Fibroblast of gingiva (primary cell): ENCODE results near the gene KRTAP10-7.
"Not testable (repeated sequence)": the region's sequence is repeated elsewhere in the genome, so short reads cannot be mapped to it uniquely, and the experiment has no call there.

ENCODE experiments used
- DNase-seq: peaks from one replicate; pipeline ENCODE4 v3.0.0-alpha.2; 2011; ENCODE audit warnings: low read depth

KRTAP10-7 gene

DNA sequence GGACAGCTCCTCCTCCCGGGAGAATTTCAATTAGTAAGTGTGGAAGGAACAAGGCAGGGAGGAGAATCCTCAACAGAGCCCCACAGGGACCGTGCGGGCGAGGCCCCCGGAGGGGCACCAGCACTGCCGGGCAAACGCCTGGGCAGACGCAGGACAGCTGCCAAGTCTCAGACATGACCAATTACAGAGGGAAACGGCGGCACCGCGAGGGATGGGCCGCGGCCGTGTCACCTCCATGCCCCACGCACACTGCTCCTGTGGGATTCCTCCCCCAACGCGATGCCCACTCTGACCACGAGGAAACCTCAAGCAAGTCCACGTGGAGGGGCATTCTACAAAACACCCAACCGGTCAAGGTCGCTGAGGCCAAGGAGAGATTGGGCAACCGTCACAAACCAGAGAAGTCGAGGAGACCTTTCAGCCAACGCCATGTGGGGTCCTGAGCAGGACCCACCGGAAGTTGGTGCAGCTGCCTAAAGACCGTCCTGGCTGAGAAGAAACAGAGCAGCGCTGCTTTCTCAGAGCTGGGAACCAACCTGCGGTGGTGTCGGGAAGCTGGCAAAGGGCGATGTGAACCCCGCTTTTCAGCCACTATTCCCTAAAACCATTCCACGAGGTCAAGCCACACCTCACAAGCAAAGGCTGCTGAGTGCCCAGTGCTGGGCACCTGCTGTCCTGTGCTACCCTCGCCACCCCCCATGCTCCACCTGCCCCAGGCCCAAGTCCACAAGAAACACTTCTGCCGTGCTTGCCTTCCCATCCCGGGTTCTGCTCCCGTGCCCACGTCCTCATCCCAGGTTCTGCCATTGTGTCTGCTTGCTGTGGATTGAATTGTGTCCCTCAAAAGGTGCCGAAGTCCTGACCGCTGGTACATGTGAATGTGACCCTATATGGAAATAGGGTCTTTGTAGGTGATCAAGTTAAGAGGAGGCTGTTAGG is 28.3 kb upstream of the KRTAP10-7 start:
- DNase-seq, result no peak

DNA sequence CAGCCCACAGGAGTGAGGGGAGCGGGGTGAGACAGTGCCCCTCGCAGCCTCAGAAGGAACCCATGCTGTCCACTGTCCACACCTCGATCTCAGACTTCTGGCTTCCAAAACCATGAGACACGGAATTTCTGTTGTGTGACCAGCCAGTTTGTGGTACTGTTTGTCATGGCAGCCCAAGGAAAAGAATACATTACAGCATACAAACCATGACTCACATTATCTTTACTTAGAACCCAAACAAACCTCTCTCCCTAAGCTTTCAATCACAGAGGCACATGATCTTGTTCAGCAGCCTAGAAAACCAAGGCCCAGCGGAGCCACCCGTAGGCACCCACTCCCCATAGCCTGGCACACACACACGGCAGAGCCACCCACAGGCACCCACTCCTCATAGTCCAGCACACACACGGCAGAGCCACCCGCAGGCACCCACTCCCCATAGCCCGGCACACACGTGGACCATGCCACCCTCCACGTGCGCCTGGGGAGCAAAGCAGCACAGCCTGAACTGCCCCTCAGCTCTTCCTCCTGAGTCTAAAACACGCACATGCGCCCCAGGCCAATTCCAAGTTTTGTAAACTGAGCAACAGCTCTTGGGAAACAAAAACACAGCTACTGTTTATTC is 27.3 kb upstream of the KRTAP10-7 start:
- DNase-seq, result no peak

GRCh38 chr21:44573630-44574456 is 26.6 kb upstream of the KRTAP10-7 start, which contains the start of gene KRTAP10-4:
Gene KRTAP10-4, plus strand, starts transcription at chr21:44573729. Its CDS starts 30 bp downstream, at chr21:44573759.
- DNase-seq, result not testable (repeated sequence)

DNA sequence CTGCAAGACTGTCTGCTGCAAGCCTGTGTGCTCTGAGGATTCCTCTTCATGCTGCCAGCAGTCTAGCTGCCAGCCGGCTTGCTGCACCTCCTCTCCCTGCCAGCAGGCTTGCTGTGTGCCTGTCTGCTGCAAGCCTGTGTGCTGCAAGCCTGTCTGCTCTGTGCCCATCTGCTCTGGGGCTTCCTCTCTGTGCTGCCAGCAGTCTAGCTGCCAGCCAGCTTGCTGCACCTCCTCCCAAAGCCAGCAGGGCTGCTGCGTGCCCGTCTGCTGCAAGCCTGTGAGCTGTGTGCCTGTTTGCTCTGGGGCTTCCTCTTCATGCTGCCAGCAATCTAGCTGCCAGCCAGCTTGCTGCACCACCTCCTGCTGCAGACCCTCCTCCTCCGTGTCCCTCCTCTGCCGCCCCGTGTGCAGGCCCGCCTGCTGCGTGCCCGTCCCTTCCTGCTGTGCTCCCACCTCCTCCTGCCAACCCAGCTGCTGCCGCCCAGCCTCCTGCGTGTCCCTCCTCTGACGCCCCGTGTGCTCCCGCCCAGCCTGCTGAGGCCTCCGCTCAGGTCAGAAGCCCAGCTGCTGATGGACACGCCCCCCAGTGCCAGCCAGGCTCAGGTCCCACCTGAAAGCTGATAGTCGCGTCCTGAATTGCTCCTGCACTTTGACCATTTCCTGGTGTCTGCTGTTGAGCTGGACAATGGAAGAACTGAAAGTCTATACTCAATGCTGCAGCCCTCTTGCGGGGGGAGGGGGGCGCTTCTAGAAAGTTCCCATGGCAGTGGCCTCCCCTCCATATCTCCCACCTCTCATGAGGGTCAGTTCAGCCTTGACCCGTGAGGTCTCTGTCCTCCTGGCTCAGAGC is 25.7 kb upstream of the KRTAP10-7 start:
- DNase-seq, result no peak

GRCh38 chr21:44575307-44576024 is 24.9 kb upstream of the KRTAP10-7 start:
- no peak for DNase-seq

DNA sequence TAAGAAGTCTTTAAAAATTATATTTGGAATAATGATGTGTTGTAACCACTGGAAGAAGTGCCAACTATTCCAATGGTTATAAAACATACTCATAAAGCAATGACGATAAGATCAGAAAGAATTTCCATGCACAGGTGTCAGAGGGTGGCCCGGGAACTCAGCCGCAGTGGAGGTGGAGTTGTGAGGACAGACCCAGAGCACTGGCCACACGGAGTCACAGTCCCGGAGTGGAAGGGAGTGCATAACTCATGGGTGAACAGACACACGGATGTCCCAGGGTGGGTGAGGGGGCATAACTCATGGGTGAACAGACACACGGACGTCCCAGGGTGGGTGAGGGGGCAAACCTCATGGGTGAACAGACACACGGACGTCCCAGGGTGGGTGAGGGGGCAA is 24.4 kb upstream of the KRTAP10-7 start:
- no peak for DNase-seq

- no peak for DNase-seq
Measured at GRCh38 chr21:44578371-44579055, 21.9 kb upstream of the KRTAP10-7 start.

DNA sequence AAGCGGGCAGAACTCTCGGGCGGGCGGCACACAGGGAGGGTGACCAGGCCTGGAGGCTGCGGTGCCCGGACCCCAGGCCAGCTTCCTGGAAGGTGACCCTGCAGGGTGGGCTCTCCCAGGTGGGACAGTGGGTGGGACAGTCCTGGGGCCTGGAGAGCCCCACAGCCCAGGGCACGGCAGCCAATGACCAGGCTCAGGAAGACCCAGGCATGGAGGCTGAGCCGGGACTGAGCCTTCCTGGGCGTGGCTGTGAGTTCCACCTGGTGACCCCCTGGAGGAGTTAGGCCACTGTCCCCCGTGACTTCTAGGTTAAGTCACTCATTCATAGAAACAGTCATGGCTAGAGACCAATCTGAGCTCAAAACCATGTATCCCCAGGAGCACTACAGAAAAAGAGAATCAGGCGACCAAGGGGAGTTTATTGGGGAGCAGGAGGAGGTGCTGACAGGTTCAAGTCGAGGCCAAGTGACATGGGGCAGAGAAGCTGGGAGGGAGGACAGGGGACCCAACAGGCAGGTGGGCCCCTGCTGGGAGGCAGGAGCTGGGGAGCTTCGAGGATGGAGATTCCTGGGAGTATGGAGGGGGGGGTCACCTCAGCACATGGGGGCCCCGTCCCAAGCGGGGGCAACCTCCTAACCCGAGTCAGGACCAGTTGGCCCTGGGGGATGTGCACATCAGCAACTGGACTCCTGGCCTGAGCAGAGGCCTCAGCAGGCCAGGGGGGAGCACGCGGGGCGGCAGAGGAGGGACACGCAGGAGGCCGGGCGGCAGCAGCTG is 21.2 kb upstream of the KRTAP10-7 start:
- no peak for DNase-seq

GRCh38 chr21:44579833-44580144 is 20.6 kb upstream of the KRTAP10-7 start:
- no peak for DNase-seq

DNA sequence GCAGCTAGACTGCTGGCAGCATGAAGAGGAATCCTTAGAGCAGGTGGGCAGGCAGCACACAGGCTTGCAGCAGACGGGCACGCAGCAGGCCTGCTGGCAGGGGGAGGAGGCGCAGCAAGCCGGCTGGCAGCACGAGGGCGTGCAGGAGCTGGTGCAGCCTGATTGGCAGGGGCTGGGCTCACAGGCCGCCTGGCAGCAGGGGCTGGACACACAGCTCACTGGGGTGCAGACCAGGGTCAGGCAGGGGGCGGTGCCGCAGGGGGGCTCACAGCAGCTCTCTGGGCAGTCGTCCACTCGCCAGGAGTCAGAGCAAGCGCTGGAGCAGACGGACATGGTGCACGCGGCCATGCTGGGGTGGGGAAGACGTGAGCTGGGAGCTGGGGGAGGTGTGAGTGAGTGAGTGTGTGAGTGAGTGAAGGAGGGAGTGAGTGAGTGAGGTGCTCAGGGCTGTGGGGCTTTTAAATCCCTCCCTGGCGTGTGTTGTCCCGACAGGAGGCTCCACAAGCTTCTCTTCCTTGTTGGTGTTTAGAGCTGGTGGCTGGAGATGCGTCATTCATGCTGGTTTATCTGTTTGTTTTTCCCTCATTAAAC is 20.1 kb upstream of the KRTAP10-7 start, which contains the start of gene KRTAP10-5:
KRTAP10-5 (minus strand) TSS at position 374 of the 591 bp plus-strand sequence; CDS start at position 348, 26 bp downstream.
- not testable (repeated sequence) for DNase-seq

- DNase-seq, result no peak
Measured at GRCh38 chr21:44581158-44581557, 19.2 kb upstream of the KRTAP10-7 start.

GRCh38 chr21:44582055-44582454 is 18.3 kb upstream of the KRTAP10-7 start:
- DNase-seq, result no peak

DNA sequence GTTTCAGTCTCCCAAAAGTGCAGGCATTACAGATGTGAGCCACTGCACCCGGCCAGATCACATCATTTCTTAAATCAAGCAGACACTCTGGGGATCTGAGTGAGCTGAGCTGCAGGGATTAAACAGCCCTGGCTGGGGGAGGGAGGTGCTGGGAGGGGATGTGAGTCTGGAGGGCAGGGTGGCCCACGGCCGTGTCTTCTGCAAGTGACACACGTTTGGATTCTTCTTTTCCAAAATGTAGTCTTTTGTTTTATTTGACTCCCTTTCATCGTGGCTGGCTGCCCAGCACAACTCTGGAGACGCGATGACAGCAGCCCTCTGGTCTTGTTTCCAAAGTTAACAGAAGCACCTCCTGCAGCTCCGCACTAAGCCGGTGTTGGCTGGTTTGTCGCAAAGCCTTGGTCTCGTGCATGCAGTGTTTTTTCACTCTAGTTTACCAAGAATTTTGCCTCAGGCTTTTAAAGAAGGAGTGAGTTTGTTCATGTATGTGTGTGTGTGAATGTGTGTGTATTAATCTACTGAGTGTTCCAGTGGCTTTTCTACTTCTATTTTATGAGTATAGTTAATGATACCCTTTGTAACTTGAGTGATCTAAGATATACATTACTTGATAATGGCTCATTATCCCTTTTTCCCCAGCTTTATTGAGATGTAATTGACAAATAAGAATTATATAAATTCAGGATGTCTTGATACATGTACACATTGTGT is 17.2 kb upstream of the KRTAP10-7 start:
- DNase-seq, result no peak

DNA sequence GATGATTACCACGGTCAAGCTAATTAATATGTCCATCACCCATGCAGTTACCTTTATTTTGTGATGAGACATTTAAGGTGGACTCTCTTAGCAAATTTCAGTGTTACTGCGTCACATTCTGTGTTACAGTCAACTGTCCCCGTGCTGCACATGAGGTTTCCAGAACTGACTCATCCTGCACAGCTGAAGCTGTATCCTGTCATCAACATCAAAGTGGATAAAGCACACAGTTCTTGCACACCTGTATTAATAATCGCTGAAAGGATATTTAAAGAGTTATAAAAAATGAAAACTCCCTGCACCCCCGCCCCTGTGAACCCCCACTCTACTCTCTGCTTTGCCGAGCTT is 16.6 kb upstream of the KRTAP10-7 start:
- DNase-seq, result no peak

DNA sequence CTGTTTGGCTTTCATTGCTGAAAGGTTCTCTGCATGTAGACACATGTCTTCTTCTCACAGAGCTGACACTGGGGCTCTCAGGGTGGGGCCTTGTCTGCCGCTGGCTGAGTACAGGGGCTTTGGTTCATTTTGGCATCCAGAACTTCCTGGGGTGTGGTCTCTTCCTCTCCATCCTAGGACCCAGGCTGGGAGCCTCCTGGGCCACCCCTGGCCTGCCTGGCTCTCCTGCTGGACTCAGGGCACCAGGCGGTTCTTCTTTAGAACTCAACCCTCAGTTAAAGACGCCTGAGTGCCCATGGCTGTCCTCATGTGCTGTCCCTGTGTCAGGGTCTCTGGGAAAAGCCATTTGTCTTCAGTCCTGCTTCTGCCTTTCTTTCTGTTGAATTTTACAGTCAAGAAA is 14.5 kb upstream of the KRTAP10-7 start:
- no peak for DNase-seq

DNA sequence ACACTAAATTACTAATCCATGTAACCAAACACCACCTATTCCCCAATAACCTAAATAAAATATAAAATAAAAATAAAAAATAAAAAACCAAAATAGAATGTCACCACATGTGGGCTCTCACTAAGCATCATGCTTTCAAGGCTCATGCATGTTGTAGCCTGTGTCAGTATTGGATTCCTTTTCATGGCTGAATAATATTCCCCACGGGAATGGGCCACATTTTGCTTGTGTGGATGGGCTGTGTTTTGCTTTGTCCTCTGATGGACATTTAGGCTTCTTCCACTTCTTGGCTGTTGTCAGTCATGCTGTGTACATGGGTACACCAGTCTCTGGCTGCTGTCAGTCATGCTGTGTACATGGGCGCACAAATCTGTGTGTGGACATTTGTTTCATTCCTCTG is 11.3 kb upstream of the KRTAP10-7 start:
- DNase-seq, result no peak

DNA sequence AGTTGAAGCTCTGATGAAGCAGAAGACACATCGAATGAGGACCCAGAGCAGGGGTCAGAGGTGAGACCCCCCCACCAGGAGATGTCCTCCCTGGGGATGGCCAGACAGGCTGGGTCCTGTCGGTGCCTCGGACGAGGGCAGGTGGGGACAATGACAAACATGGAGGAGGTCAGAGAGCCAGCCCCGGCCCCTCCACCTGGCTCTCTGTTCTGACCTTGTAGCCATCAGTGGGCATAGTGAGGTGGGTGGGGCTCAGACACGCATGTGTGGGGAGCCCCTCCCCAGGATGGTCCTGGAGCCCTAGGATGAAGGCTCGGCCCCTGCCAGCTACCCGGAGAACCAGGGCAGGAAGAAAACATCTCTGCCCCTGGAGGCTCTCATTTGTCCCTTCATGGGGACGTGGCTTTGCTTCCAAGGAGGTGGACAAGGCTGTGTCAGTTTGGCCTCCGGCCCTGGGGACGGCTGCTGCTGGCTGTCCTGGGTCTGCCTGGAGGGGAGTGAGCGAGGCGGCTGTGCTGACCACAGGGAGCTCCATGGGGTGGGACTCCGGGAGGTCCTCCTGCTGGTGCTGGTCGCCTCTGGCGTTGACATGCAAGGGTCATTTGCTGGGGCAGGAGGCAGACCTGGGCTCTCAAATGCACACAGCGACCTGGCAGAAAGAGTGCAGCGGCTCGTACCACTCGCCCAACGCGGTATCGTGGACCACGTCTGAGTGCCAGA is 10.7 kb upstream of the KRTAP10-7 start:
- DNase-seq, result no peak

GRCh38 chr21:44590311-44590721 is 10.1 kb upstream of the KRTAP10-7 start:
- DNase-seq, result no peak
